B cell (primary cell): ENCODE results near the gene DENND4B. TPM values are rescaled to one million over a fixed set of nuclear protein-coding genes. Genes with fewer than 3 reads are reported as not detected.

Experiments used
- ATAC-seq: fragments of 200-7000 bp; cut with Tn5 transposase; one replicate; pipeline ENCODE4 v1.10.0; 2021; ENCODE audit warnings: low read depth, mild to moderate bottlenecking, moderate number of reproducible peaks, moderate library complexity
- CTCF ChIA-PET: fragments of 350-600 bp; sonication (Branson Sonifier 250); formaldehyde crosslinking; loops from one replicate; lab custom pipeline; 2021; ENCODE audit warnings: antibody characterized with exemption, inconsistent platforms; lab: Charles Lee
- POLR2A ChIA-PET: fragments of 350-600 bp; sonication (Branson Sonifier 250); formaldehyde crosslinking; loops from one replicate; lab custom pipeline; 2021; ENCODE audit warnings: antibody characterized with exemption; lab: Charles Lee
- DNase-seq: peaks from one replicate; pipeline ENCODE4 v3.0.0; 2013
- H2AFZ ChIP-seq: 2 replicates; pipeline ENCODE4 v1.6.1; 2012; ENCODE audit warnings: mild to moderate bottlenecking, low read depth, low read length; ENCODE audit not compliant: insufficient read depth, poor library complexity, severe bottlenecking
- H3K27ac ChIP-seq, 2 donors: 1 replicate in 1 of 2; 2 replicates in 1 of 2; pipeline ENCODE4 v1.5.1; 2012 to 2013; ENCODE audit warnings: low read length in 2 of 2, mild to moderate bottlenecking in 2 of 2, moderate library complexity in 1 of 2
- H3K27me3 ChIP-seq, 4 experiments: fragments of 200-600 bp in 1 of 4; sonication (generic) in 1 of 4; replicated peaks in 1 of 4; 1 replicate in 2 of 4; 2 replicates in 2 of 4; pipeline versions ENCODE4 v1.6.1 to v1.7.0; 2013 to 2016; ENCODE audit warnings: low read length in 3 of 4, mild to moderate bottlenecking in 2 of 4, mixed read lengths in 1 of 4, moderate library complexity in 1 of 4; ENCODE audit not compliant: insufficient read depth in 4 of 4, control insufficient read depth in 3 of 4; ENCODE audit errors: control extremely low read depth in 1 of 4
- H3K36me3 ChIP-seq, 2 experiments: replicated peaks in 1 of 2; 1 replicate in 1 of 2; 2 replicates in 1 of 2; pipeline versions ENCODE4 v1.6.1 to v1.7.1; 2013; ENCODE audit warnings: low read length in 1 of 2; ENCODE audit not compliant: insufficient read depth in 2 of 2, control insufficient read depth in 1 of 2; ENCODE audit errors: control extremely low read depth in 1 of 2, extremely low read depth in 1 of 2
- H3K4me1 ChIP-seq, 2 donors: fragments of 200-600 bp in 1 of 2; sonication (generic) in 1 of 2; 1 replicate in 1 of 2; 2 replicates in 1 of 2; pipeline versions ENCODE4 v1.5.1 to v1.6.1; 2013 to 2017; ENCODE audit warnings: low read length in 2 of 2; ENCODE audit not compliant: control insufficient read depth in 2 of 2, insufficient read depth in 2 of 2
- H3K4me2 ChIP-seq: replicated peaks from 2 replicates; pipeline ENCODE3; 2012; ENCODE audit warnings: mild to moderate bottlenecking, low read depth, low read length; ENCODE audit not compliant: poor library complexity, severe bottlenecking
- H3K4me3 ChIP-seq, 5 experiments: fragments of 200-600 bp in 1 of 5; sonication (generic) in 1 of 5; 1 replicate in 3 of 5; 2 replicates in 2 of 5; pipeline versions ENCODE4 v1.5.1 to v1.7.0; 2011 to 2016; ENCODE audit warnings: low read length in 4 of 5, mild to moderate bottlenecking in 4 of 5, low read depth in 2 of 5, control low read depth in 1 of 5, moderate library complexity in 1 of 5; ENCODE audit not compliant: insufficient read depth in 1 of 5; ENCODE audit errors: control extremely low read depth in 1 of 5, extremely low read depth in 1 of 5
- H3K79me2 ChIP-seq: fragments of 200-600 bp; sonication (generic); one replicate; pipeline ENCODE4 v1.6.0; 2016; ENCODE audit warnings: low read length; ENCODE audit not compliant: control insufficient read depth, insufficient read depth
- H3K9ac ChIP-seq: fragments of 200-600 bp; sonication (generic); 2 replicates; pipeline ENCODE4 v1.6.1; 2017; ENCODE audit warnings: mild to moderate bottlenecking, low read length, moderate library complexity
- H3K9me3 ChIP-seq, 3 donors: one replicate each; pipeline versions ENCODE4 v1.6.1 to v1.7.1; 2013; ENCODE audit warnings: low read length in 2 of 3; ENCODE audit not compliant: control insufficient read depth in 2 of 3, insufficient read depth in 1 of 3; ENCODE audit errors: control extremely low read depth in 1 of 3
- H4K20me1 ChIP-seq: 2 replicates; pipeline ENCODE4 v1.6.0; 2012; ENCODE audit warnings: mild to moderate bottlenecking, low read length; ENCODE audit not compliant: insufficient read depth, control insufficient read depth, poor library complexity, severe bottlenecking
- H3K27ac Mint-ChIP-seq: one replicate; pipeline ENCODE4 v1.8.0; 2021; ENCODE audit warnings: mixed read lengths
- H3K27me3 Mint-ChIP-seq: one replicate; pipeline ENCODE4 v1.8.0; 2021; ENCODE audit warnings: mixed read lengths
- H3K4me1 Mint-ChIP-seq: one replicate; pipeline ENCODE4 v1.8.0; 2021; ENCODE audit warnings: mixed read lengths
- H3K4me3 Mint-ChIP-seq: one replicate; pipeline ENCODE4 v1.8.0; 2021; ENCODE audit warnings: mixed read lengths
- H3K9me3 Mint-ChIP-seq: one replicate; pipeline ENCODE4 v1.8.0; 2022; ENCODE audit warnings: mixed read lengths; ENCODE audit not compliant: insufficient read depth
- EZH2 ChIP-seq: IDR thresholded peaks from 2 replicates; pipeline ENCODE4 v1.6.1; 2012; ENCODE audit warnings: borderline replicate concordance, low read depth, mild to moderate bottlenecking, moderate library complexity, low read length; ENCODE audit not compliant: insufficient read depth, poor library complexity, severe bottlenecking
- WGBS: methylation state at CpG from one replicate; pipeline ENCODE4 v1.1.5; 2013; ENCODE audit warnings: missing lambda C conversion rate; ENCODE audit not compliant: insufficient coverage; 5-methylcytosine and 5-hydroxymethylcytosine counted together
- intact Hi-C: fragments of 100-400 bp; cut with micrococcal nuclease; formaldehyde crosslinking; loops from one replicate; pipeline ENCODE4 v1.10.0; 2022
- polyA plus RNA-seq: library from polyadenylated mRNA; depleted of rRNA; stranded (reverse); fragments of >200 nt; gene quantifications from 2 replicates; pipeline ENCODE4 v1.2.3, GENCODE V29; 2012
- total RNA-seq, 2 donors: library from RNA; stranded (reverse); fragments of 120-200 nt in 1 of 2; gene quantifications; 1 replicate in 1 of 2; 2 replicates in 1 of 2; pipeline versions ENCODE4 v1.2.3 to v1.2.4, GENCODE V29; 2013 to 2022
- TF ChIP-seq, protein P1 (sequence below): fragments of 200-600 bp; IDR thresholded peaks from one replicate; pipeline ENCODE4 v1.8.0; 2022; ENCODE audit warnings: antibody characterized with exemption, mild to moderate bottlenecking

The DENND4B gene
- total and polyA plus RNA-seq, 2 donors (not counting 1 experiment from before 2014, with no cell fraction given): 275 to 389 TPM

DNA sequence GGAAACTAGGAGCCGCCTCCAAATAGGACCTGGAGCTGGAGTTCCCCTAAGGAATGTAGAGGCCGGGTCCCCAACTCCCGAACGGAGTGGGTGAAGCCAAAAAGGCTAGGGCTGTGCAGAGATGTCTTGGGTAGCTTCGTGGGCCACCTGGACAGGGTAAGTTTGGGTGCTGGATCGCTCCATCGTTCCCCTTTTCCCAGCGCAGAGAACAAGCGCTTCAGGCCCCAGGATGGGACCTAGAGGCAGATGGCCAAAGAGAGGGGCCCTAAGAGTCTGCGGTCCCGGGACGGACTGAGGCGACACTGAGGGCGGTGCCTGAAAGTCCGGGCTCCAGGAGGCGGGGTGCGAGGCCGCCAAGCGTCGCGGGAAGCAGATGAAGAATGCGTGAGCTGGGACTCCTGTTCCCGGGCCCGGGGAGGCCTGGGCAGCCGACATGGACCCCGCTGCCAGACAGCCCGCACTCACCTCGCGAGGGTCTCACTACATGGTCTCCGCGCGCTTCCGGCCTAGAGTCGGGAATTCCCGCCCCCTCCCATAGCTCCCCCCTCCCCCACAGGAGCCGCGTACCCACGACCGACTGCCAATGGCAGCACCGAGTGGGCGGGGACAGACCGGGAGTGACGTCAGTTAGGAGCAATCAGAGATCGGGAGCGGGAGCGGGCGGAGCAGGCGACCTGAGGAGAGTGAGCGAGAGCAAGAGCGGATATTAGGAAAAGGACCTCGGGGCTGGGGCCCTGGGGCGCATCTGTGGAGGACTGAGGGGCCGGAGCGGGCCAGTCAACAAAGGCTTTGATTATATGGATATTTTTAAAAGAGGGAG, 16.7 kb upstream of the DENND4B start, which contains the start of gene SLC39A1:
SLC39A1 (minus strand) TSS at position 508 of the 820 bp plus-strand sequence. CDS start 822 bp downstream, outside the sequence.
- peak; percentile 53 for ATAC-seq
- peak; percentile 95 for DNase-seq
- H2AFZ ChIP-seq: peak within 1 kb of the TSS; percentile 91
- H3K79me2 ChIP-seq: peaks cover 63% of the 10 kb centered on the region
- peak within 1 kb of the TSS; percentile 84 for H3K9ac ChIP-seq
- CTCF ChIA-PET: interaction anchor here (1.0 to 7.5 kb wide), 5 partner anchors 10 to 166 kb away, joined by 3 to 65 read pairs (median 9); partner anchors contain the start of genes DENND4B and RAB13
- Mint-ChIP-seq H3K9me3 (no peaks in the 10 kb centered on the region), H3K27me3 (no peaks in the 10 kb centered on the region), H3K4me3 (peak within 1 kb of the TSS; percentile 83), H3K27ac (peak within 1 kb of the TSS; percentile 85), H3K4me1 (peaks cover 63% of the 10 kb centered on the region)
- peak within 1 kb of the TSS; percentile 83 to 91 (median 87) for H3K4me3 ChIP-seq
- peaks cover 0 to 12% of the 10 kb centered on the region in 2 experiments for H3K36me3 ChIP-seq
- peak within 1 kb of the TSS; percentile 85 to 95 for H3K27ac ChIP-seq
- intact Hi-C loops: loop anchor here (1.0 kb wide), 2 partner anchors 14 to 17 kb away; partner anchors contain the start of genes DENND4B and JTB
- peaks cover 2% of the 10 kb centered on the region for H4K20me1 ChIP-seq
- H3K4me2 ChIP-seq: peak within 1 kb of the TSS; percentile 85
- TF ChIP-seq, protein P1, sequence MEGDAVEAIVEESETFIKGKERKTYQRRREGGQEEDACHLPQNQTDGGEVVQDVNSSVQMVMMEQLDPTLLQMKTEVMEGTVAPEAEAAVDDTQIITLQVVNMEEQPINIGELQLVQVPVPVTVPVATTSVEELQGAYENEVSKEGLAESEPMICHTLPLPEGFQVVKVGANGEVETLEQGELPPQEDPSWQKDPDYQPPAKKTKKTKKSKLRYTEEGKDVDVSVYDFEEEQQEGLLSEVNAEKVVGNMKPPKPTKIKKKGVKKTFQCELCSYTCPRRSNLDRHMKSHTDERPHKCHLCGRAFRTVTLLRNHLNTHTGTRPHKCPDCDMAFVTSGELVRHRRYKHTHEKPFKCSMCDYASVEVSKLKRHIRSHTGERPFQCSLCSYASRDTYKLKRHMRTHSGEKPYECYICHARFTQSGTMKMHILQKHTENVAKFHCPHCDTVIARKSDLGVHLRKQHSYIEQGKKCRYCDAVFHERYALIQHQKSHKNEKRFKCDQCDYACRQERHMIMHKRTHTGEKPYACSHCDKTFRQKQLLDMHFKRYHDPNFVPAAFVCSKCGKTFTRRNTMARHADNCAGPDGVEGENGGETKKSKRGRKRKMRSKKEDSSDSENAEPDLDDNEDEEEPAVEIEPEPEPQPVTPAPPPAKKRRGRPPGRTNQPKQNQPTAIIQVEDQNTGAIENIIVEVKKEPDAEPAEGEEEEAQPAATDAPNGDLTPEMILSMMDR: no peak
- TF ChIP-seq EZH2: no peak
- under 1% methylated on average over 48 of the region's 54 CpGs for WGBS
- H3K4me1 ChIP-seq: peaks cover 47 to 53% of the 10 kb centered on the region in 2 donors
- POLR2A ChIA-PET: interaction anchor here (0.5 to 9.2 kb wide), 11 partner anchors 10 to 362 kb away, joined by 3 to 115 read pairs (median 5); partner anchors contain the start of genes ATP8B2, DENND4B, INTS3 and JTB
- H3K27me3 ChIP-seq: no peaks in the 10 kb centered on the region
- no peaks in the 10 kb centered on the region for H3K9me3 ChIP-seq
